A549 (cell line): ENCODE results near the gene DNAJA3.

Source experiments
- CHD4 ChIP-seq: fragments of 200-600 bp; sonication (generic); IDR thresholded peaks from 2 replicates; pipeline ENCODE4 v1.6.1; 2016; ENCODE audit warnings: antibody characterized with exemption, mild to moderate bottlenecking, borderline replicate concordance
- EP300 ChIP-seq, 2 experiments: fragments of >200 bp; sonication (Bioruptor Twin); formaldehyde crosslinking; IDR thresholded peaks; 2 replicates in 1 of 2; 3 replicates in 1 of 2; pipeline ENCODE4 v1.6.1; 2016 to 2017
- HDAC2 ChIP-seq: fragments of 200-600 bp; sonication (generic); IDR thresholded peaks from 2 replicates; pipeline ENCODE4 v1.6.1; 2016
- JUNB ChIP-seq: fragments of >200 bp; sonication (Bioruptor Twin); formaldehyde crosslinking; IDR thresholded peaks from 2 replicates; pipeline ENCODE4 v1.6.1; 2016
- KDM5A ChIP-seq: fragments of 200-600 bp; sonication (generic); IDR thresholded peaks from 2 replicates; pipeline ENCODE4 v1.6.1; 2016; ENCODE audit warnings: antibody characterized with exemption, mild to moderate bottlenecking
- NFE2L2 ChIP-seq: fragments of 150-350 bp; conservative IDR thresholded peaks from 2 replicates; pipeline ENCODE4 v1.6.1; 2014; ENCODE audit warnings: low read length
- RFX5 ChIP-seq: fragments of 450-650 bp; IDR thresholded peaks from 2 replicates; pipeline ENCODE4 v1.7.1; 2014; ENCODE audit warnings: antibody characterized with exemption, mild to moderate bottlenecking, moderate library complexity
- SMC3 ChIP-seq: fragments of >200 bp; sonication (Bioruptor Twin); formaldehyde crosslinking; IDR thresholded peaks from 3 replicates; pipeline ENCODE4 v1.6.1; 2018; ENCODE audit warnings: inconsistent platforms
- TF ChIP-seq, protein P1 (sequence below): fragments of >200 bp; sonication (Bioruptor Twin); formaldehyde crosslinking; IDR thresholded peaks from 3 replicates; pipeline ENCODE4 v1.5.1; 2016
- TF ChIP-seq, protein P2 (sequence below): fragments of >200 bp; sonication (Bioruptor Twin); formaldehyde crosslinking; IDR thresholded peaks from 2 replicates; pipeline ENCODE4 v1.6.1; 2016
- TF ChIP-seq, protein P3 (sequence below): fragments of 250-450 bp; sonication (Bioruptor Pico); IDR thresholded peaks from 2 replicates; pipeline ENCODE4 v1.5.0; 2020; ENCODE audit warnings: low read depth, mild to moderate bottlenecking, moderate library complexity

GRCh38 chr16:4376126-4376892, 49.4 kb upstream of the DNAJA3 start:
- TF ChIP-seq NFE2L2 (no peak), SMC3 (no peak), HDAC2 (no peak), RFX5 (no peak), CHD4 (no peak), JUNB (no peak), KDM5A (no peak), EP300 (IDR thresholded peaks at IDR 0.05) (no peak)
- TF ChIP-seq, protein P1, sequence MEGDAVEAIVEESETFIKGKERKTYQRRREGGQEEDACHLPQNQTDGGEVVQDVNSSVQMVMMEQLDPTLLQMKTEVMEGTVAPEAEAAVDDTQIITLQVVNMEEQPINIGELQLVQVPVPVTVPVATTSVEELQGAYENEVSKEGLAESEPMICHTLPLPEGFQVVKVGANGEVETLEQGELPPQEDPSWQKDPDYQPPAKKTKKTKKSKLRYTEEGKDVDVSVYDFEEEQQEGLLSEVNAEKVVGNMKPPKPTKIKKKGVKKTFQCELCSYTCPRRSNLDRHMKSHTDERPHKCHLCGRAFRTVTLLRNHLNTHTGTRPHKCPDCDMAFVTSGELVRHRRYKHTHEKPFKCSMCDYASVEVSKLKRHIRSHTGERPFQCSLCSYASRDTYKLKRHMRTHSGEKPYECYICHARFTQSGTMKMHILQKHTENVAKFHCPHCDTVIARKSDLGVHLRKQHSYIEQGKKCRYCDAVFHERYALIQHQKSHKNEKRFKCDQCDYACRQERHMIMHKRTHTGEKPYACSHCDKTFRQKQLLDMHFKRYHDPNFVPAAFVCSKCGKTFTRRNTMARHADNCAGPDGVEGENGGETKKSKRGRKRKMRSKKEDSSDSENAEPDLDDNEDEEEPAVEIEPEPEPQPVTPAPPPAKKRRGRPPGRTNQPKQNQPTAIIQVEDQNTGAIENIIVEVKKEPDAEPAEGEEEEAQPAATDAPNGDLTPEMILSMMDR, result no peak
- TF ChIP-seq, protein P2, sequence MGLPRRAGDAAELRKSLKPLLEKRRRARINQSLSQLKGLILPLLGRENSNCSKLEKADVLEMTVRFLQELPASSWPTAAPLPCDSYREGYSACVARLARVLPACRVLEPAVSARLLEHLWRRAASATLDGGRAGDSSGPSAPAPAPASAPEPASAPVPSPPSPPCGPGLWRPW, result no peak
- TF ChIP-seq, protein P3, sequence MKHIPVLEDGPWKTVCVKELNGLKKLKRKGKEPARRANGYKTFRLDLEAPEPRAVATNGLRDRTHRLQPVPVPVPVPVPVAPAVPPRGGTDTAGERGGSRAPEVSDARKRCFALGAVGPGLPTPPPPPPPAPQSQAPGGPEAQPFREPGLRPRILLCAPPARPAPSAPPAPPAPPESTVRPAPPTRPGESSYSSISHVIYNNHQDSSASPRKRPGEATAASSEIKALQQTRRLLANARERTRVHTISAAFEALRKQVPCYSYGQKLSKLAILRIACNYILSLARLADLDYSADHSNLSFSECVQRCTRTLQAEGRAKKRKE, result no peak
